ENCODE data around the gene B3GLCT. TPM values are rescaled to one million over a fixed set of nuclear protein-coding genes. Genes with fewer than 3 reads are reported as not detected.

Gene B3GLCT
- total and polyA plus RNA-seq, 2 of the 13 experiments (the other 11 are each of a cell fraction or from before 2014, with no cell fraction given) = 2.0 to 7.1 TPM

GRCh38 chr13:31161557-31162150 is 38.1 kb upstream of the B3GLCT start, which contains the start of gene HSPH1 (continued):
- TF ChIP-seq GABPB1 (CRISPR knock-in tag; IDR thresholded peaks at IDR 0.05) (peak; percentile 96), HDAC1 (CRISPR knock-in tag; IDR thresholded peaks at IDR 0.05) (peak; percentile 93), MYNN (CRISPR knock-in tag; IDR thresholded peaks at IDR 0.05; ENCODE audit: low read depth) (0 out of 2 replicates have a peak, but pooled peaks have one; percentile 34), KLF6 (CRISPR knock-in tag; IDR thresholded peaks at IDR 0.05) (peak; percentile 80; the same call in 1 of the 2 replicates), ARNT2 (CRISPR knock-in tag; IDR thresholded peaks at IDR 0.05; ENCODE audit: low read depth) (peak; percentile 24; the same call in 1 of the 2 replicates), TBX2 (CRISPR knock-in tag; IDR thresholded peaks at IDR 0.05; ENCODE audit: borderline replicate concordance) (peak; percentile 68; the same call in 1 of the 2 replicates), U2AF2 (IDR thresholded peaks at IDR 0.05; ENCODE audit: low read depth, low read length) (peak; percentile 96), ZFP62 (CRISPR knock-in tag; IDR thresholded peaks at IDR 0.05) (no peak), ZNF205 (CRISPR knock-in tag; IDR thresholded peaks at IDR 0.05) (0 out of 2 replicates have a peak, but pooled peaks have one; percentile 20), ZNF557 (CRISPR knock-in tag; IDR thresholded peaks at IDR 0.05) (0 out of 2 replicates have a peak, but pooled peaks have one; percentile 67), SALL2 (CRISPR knock-in tag; IDR thresholded peaks at IDR 0.05) (no peak; the same call in 1 of the 2 replicates), RXRB (CRISPR knock-in tag; IDR thresholded peaks at IDR 0.05; ENCODE audit: borderline replicate concordance) (0 out of 2 replicates have a peak, but pooled peaks have one; percentile 17), PPARG (CRISPR knock-in tag; conservative IDR thresholded peaks at IDR 0.05) (0 out of 2 replicates have a peak, but pooled peaks have one; percentile 45), FOSL2 (CRISPR knock-in tag; IDR thresholded peaks at IDR 0.05) (peak; percentile 51), SAP130 (CRISPR knock-in tag; IDR thresholded peaks at IDR 0.05; ENCODE audit: low read depth) (peak; percentile 97), SP140L (CRISPR knock-in tag; IDR thresholded peaks at IDR 0.05; ENCODE audit: borderline replicate concordance) (no peak), ARID5B (CRISPR knock-in tag; IDR thresholded peaks at IDR 0.05) (peak; percentile 54; the same call in 1 of the 2 replicates), ZNF772 (CRISPR knock-in tag; IDR thresholded peaks at IDR 0.05) (peak; percentile 16; the same call in 1 of the 2 replicates)
- TF ChIP-seq, protein P1, sequence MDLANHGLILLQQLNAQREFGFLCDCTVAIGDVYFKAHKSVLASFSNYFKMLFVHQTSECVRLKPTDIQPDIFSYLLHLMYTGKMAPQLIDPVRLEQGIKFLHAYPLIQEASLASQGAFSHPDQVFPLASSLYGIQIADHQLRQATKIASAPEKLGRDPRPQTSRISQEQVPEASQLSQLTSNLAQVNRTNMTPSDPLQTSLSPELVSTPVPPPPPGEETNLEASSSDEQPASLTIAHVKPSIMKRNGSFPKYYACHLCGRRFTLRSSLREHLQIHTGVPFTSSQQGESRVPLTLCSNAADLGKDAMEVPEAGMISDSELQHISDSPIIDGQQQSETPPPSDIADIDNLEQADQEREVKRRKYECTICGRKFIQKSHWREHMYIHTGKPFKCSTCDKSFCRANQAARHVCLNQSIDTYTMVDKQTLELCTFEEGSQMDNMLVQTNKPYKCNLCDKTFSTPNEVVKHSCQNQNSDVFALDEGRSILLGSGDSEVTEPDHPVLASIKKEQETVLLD (CRISPR knock-in tag; IDR thresholded peaks at IDR 0.05; ENCODE audit: low read depth) = peak; percentile 63; the same call in 1 of the 2 replicates
- TF ChIP-seq, protein P2, sequence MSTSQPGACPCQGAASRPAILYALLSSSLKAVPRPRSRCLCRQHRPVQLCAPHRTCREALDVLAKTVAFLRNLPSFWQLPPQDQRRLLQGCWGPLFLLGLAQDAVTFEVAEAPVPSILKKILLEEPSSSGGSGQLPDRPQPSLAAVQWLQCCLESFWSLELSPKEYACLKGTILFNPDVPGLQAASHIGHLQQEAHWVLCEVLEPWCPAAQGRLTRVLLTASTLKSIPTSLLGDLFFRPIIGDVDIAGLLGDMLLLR (CRISPR knock-in tag; IDR thresholded peaks at IDR 0.05) = peak; percentile 78; the same call in 1 of the 2 replicates
- TF ChIP-seq, protein P3, sequence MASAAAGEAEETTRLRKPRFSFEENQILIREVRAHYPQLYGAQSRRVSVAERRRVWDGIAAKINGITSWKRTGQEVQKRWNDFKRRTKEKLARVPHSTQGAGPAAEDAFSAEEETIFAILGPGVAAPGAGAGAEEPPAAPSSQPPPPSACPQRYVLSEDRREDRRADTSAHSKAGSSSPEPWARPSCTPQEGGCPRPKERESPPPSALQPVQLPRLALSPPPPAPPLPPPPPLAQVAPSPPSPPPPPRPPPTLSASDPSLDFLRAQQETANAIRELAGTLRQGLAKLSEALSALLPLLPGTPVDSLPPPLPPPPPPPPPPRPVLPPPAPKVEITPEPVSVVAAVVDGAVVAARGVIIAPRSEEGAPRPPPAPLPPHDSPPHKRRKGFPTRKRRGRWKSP (CRISPR knock-in tag; IDR thresholded peaks at IDR 0.05) = peak; percentile 81
